HG02981 (cell line): ENCODE measurements around the gene CXorf38.

Experiments
- ATAC-seq: cut with Tn5 transposase; IDR thresholded peaks from one replicate; pipeline ENCODE4 v1.9.1; 2021; ENCODE audit warnings: mild to moderate bottlenecking, moderate library complexity; ENCODE audit not compliant: unreplicated experiment

CXorf38 gene, protein sequence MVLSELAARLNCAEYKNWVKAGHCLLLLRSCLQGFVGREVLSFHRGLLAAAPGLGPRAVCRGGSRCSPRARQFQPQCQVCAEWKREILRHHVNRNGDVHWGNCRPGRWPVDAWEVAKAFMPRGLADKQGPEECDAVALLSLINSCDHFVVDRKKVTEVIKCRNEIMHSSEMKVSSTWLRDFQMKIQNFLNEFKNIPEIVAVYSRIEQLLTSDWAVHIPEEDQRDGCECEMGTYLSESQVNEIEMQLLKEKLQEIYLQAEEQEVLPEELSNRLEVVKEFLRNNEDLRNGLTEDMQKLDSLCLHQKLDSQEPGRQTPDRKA

DNA sequence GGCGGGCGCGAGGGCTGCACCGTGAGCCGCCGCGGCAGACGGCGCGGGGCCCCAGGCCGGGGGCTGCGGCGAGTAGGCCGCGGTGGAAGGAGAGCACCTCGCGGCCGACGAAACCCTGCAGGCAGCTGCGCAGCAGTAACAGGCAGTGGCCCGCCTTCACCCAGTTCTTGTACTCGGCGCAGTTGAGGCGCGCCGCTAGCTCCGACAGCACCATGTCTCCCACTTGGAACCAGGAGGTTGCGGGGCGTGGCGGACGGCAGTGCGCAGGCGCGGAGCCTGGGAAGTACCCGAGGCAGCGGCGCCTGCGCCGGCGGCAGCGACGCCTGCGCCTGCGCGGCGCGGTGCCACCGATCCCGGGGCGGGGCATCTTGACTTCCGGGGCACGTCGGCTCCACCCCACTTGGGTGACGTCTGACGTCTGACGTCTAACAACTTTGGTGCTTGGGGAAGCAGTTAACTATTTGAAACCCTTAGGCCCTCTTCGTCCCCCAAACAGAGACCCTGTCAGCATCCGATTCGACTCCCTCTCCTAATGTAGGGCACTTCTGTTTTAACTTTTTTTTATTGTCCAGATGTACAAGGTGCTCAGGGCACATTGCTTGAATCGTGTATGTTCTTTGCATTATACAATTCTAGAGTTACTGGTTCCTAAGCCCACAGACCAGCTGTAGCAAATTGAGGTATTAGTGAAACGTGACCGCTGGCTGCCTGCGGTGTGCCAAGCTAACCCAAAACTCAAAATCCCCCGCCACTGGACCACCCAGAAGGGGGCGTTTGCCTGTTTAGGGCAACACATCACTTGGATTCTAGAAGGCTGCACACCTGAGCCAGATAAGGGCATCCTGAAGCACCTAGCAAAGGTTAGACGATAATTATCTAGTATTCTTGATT is at the start of gene CXorf38:
Gene CXorf38 (minus strand): TSS at position 255 of the 891 bp plus-strand sequence. CDS start 41 bp downstream, at position 214.
- peak; percentile 54 for ATAC-seq

DNA sequence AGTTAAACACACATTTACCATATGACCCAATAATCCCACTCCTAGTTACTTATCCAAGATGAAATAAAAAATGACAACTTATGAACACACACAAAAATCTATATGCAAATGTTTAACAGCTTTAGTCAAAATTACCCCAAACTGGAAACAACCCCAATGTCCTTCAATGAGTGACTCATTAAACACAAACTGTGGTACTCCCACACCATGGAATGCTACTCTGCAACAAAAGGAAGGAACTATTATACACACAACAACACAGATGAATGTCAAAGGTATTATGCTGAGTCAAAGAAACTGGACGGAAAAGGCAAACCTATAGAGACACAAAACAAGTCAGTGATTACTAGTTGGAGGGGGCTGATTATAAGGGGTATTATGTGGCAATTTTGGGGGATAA is 47.4 kb upstream of the CXorf38 start:
- no peak for ATAC-seq

DNA sequence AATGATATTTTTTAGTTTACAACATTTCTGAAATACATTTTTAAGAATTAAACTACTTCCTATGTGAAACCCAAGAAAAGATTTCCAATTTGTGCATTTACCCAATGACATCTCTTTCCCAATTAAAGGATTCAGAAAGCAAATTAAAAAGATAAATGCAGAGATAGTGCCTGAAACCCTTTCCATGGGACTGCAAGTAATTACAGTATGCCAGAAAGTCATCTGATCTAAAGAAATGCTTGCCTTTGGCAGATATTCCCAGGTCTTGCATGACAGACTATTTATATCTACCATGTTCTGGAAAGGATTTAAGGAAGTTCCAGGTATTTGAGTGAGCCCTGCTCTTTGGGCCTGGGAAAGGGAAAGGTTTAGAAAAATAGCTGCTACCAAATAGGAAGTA is 41.6 kb upstream of the CXorf38 start:
- ATAC-seq: no peak

DNA sequence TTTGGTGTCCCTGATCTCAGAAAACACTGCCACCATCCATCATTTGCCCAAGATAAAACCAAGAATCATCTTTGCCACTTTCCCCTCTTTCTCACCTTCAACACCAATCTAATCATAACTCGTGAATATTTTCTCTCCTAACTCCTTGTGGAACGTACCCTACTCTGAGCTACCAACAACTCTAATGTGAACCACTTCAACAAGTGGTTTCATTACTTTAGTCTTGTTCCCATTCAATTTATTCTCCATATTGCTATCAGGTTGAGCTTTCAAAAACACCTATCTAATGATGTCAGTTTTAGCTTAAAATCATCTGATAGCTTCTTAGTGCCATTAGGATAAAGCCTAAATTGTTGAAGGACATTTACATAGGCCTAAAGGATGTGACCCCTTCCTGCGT is 39.8 kb upstream of the CXorf38 start:
- no peak for ATAC-seq

DNA sequence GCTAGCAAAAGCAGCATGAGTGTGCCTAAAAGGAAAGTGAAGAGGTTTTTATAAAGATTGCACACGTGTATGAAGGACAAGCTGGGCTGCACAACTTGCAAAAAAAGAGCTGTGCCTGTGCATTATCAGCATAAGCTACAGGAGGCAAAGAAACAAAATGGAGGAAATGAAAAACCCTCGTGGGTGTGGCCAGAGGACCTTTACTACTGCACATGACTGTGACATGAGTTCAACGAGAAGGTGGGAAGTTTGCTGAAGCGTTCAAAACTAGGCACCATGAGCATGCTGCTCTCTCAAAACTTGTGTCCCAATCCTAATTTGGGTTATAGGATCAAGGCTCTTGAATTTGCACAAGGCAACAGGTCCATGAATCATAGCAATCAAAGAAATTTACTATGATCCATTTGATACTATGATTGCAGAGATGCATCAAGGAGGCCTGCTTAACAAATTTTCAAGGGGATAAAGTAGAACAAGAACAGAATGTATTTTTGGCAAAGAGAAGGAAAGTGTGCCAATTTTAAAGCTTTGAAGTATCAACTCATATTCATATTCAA is 38.1 kb upstream of the CXorf38 start:
- ATAC-seq: no peak

DNA sequence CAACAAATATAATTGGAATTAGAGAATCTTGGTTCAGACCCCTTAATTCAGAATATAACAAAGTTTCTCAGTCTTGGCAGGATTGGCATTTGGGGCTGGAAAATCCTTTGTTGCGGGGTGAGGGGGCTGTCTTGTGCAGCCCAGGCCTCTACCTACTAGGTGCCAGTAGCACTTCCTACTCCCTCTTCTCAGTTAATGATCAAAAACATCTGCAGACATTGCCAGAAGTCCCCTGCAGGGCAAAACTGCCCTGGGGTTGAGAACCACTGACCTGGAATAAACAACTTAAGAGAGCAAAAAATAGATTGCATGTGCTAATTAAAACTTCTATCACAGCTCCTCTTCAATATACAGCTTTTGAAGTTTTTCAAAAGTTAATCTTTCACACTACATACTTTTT is 36.7 kb upstream of the CXorf38 start:
- ATAC-seq: no peak

DNA sequence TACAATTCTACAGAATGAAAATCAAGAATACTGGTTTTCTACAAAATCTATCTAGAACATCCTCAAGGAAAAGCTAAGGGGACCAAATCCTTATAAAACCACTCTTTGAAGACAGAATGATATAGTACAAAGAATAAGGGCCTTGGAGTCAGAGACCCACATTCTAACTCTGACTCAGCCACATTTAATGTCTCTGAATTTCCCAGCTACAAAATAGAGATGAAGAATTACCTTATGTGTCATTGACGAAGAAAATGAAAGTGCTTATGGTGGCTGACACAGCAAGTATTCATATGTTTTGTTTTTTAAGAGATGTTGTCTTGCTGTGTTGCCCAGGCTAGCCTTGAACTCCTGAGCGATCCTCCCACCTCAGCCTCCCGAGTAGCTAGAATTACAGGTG is 35.9 kb upstream of the CXorf38 start:
- no peak for ATAC-seq

DNA sequence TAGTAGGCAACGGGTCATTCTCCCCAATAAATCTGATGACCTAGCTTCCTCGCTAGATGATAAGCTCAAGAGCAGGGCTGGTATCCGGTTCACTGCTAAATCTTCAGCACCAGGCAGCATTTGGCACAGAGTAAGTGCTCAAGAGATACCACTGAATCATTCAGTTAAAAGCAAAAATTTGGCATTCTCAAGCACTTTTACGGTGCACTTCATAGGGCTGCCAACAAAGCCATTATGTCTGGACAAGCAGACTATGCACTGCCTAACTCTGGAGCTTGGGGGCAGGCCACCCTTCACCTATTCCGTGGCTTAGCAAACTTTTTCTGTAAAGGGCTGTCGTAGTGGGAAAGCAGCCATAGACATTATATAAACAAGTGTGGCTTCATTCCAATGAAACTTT is 23.8 kb upstream of the CXorf38 start:
- no peak for ATAC-seq

DNA sequence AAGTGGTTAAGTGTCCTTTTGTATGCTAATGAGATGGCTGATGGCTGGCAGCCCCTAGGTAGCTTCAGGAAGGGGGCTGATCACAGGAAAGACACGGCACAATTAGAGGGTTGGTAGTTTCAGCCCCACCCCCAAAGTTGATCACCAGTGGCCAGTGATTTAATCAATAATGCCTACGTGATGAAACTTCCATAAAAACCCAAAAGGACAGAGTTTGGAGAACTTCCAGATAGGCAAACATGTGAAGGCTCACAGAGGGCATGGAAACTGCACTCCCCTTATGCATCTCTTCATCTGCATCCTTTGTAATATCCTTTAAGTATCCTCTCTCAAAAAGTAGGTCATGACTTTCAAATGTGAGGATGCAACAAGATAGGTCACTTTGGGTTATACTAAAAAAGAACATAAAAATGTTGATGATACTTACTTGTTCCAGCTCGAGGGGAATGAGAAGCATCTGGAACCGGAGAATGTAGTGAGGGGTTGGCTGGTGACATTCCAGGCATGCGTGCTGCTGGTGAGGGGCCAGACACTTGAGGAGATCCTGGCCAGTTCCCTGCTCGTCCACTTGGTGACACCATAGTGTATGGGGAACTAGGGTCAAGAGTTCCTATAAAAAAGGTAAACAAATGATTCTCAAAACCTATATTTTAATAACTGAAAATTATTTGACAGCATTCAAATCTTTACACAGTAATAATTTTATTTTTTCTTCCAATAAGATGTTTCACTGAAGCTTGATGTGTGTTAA is 16.7 kb upstream of the CXorf38 start:
- no peak for ATAC-seq

DNA sequence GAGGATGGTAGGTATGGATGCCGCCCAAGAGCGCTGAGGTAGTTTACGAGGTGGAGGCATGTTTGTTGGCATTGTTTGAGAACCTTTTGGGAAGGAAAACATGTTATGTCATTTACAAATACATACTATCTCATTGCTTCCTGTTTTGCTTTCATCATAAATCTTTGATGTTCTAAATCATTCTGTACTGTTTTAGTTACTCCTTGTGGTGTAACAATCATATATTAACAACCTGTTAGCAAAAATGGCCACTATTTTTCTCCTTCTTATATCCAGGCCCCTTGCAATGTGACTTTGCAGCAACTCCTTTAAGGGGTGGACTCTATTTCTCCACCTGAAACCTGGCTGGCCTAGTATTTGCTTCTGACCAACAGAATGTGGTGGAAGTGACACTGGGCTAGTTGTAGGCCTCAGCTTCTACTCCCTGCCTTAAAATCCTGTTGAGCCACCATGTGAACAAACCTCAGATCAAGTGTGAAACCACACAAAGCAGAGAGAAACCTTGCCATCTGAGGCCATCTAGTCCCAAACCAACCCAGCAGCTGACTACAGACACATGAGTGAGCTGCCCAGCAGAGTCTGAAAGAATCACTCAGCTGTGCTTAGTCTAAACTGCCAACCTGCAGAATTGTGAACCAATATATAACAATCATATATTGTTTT is 15.8 kb upstream of the CXorf38 start:
- ATAC-seq: no peak

DNA sequence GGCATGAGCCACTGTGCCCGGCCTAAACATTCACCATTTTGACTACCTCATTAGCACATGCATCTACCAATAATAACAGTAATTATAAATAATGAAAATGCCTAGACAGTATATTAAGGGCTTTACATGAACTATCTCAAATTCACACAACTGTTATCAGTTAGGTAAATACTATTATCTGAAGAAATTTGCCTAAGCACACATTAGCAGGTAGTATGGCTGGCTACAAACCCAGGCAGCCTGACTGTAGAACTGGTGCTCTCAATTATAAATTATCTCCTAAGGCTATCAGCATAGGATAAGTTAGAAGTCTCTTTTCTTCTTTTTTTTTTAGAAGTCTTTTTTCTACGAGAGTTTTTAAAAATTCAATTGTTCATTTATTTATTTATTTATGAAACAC is 14.1 kb upstream of the CXorf38 start:
- no peak for ATAC-seq

DNA sequence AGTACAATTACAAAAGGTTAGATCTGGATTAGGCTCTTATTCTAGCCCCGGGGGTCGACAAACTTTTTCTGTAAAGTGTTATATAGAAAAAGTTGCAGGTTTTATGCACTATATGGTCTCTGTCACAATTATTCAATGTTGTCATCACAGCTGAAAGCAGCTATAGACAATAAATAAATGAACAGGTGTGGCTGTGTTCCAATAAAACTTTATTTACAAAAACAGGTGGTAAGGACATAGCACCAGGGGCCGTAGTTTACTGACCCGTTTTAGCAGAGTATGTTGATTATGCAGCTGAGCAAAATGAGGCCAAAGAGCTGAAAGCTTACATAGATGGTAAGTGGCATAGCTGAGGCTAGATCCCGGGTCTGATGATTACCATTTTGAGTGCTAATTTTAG is 13.0 kb upstream of the CXorf38 start:
- no peak for ATAC-seq

DNA sequence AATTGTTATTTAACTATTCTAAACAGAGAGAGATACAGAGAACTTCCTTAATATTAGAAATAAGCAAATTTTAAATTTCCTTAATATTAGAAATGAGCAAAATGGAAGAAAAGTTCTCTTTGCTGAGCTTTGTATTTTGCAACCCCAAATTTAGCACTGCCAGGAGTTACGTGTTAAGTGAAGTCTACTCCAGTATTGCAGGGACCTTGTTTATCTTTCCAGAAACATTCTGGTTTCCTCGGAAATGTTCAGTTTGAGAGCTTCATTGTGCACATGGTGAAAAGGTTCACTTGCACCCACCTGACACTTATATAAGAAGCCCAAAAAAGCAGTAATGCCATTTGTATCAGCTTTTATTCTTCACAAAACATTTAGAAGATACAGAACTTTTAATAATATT is 6.2 kb upstream of the CXorf38 start:
- no peak for ATAC-seq

DNA sequence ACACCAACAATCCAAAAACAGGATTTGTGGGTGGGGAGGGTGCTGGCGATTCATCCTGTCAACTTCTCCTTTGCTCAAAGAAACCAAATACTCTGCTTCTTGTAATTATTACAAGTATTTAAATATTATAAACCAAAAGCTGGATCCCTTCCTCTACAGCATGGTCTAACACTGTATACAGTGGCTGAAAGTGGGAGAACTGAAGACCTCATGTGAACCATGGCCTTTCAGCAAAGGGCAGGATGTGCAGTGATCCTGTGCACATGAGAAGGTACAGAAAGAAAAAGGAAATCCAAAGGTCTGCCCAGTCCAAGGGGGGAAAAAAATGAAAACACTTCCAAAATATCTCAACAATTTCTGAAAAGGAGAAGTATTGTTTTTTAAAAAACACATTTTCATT is 5.3 kb upstream of the CXorf38 start:
- no peak for ATAC-seq

DNA sequence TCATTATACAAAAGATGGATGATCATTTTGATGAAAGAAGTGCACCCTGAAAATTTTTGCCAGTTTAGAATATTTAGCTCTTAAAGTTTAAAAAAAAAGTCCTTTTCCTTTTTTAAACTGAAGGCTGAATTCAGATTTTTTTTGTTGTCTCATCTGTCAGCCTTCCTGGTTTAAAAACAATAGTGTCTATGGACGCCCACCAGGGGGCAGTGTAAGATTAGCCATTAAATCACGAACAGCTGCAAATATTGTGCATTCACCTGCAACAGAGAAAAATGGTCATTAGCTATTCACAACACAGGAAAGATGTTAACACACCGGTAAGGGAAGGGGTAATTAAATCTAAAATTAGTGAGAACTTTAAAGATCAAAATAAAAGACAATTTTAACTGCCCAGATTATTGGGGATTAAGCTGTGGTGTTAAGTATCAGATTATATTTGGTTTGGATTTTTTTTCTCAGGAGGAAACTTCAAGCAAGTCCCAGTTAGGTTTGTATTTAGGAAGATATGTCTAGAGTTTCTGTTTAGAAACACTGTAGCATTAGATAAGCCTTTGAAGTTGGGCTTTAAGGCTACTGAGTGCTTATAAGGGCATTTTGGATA is 4.4 kb upstream of the CXorf38 start:
- no peak for ATAC-seq

DNA sequence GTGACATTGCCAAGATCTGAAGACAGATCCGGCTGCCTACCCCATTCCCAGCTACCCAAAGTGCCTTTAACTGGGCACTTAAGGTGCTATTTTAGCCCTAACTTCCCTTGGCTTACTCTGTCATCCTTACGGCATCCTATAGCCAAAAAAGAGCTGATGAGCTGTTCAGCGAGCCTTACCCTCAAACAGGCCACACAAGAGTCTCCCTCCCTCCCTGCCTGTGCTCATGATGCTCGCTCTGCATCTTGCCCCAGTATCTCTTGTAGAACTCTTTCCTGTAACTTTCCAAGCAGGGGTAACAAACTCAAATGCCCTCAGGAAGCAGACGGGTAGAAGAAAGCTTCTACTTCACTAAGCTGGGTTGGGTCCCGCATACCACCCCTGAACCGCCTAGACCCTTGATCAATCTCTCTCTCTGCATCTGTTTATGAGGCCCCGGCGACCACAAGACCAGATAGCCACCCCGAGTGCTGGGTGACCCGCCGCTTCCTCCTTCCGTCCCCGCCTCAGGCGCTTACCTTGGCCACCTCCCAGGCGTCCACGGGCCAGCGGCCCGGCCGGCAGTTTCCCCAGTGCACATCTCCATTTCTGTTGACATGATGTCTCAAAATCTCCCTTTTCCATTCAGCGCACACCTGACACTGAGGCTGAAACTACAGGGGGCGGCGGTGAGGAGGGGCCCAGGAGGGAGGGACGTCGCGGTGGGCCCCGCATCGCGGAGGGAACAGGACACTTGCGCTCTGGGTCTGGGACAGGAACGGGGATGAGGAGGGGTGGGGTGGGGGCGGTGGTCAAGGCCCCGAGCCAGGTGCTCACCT is 663 bp downstream of the CXorf38 start:
- peak; percentile 26 for ATAC-seq

DNA sequence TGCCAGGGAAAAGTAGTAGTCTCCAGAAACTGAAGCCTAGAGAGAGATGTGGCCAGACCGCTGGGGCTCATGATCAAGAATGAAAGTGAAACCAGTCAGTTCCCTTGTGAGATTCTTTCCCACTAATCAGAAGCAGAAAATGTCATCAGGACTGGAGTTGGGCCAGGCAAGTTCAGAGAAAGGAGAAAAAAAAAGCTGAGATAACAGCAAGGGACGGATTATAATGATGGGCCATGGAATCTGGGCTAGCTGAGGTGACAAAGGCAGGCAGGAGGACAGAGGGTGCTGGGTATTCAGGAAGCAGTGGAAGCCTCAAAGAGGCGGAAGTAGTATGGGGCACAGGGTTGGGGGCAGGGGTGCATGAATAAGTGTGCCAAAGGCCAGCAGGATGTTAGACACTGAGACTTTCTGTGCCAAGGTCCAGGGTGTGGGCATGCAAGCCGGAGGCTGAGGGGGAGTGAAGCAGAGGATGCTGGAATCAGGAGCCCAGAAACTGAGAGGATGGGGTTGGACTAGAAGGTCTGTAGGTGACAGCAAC is 2.5 kb downstream of the CXorf38 start:
- no peak for ATAC-seq

DNA sequence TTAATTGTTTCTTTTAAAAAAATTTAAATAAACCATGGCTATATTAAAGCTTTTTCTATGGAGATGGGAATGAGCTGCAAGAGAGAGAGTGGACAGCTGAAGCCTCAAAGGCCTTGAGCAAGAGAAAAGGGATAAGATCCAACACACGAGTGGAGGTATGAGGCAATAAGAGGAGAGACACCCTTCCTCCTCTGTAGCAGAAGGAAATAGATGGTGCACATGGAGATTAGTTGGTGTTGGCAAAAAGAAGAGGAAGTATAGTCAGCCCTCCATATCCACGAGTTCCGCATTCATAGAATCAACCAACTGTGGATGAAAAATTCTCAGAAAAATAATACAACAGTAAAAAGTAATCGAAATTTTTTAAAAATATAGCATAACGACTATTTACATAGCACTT is 3.2 kb downstream of the CXorf38 start:
- no peak for ATAC-seq

DNA sequence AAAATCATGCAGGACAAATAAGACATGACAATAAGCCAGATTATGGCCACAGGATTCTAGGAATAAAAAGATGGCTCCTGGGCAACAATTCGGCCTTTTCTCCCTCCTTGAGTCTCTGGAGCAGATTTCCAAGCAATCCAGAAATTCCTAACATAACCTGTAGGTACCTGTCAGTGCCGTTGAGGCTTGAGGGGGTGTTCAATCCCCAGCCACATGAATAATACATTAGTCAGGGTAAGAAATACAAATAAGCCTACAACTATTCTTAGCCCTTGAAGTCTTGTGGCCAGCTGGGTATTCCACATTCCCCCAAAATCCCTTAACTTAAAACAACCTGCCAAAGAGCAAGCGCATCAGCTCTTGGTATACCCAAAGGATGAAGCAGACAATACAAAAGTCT is 9.7 kb downstream of the CXorf38 start:
- no peak for ATAC-seq
